HG03571 (cell line): ENCODE measurements around the gene YIF1B.
A peak's percentile ranks its signal among the peaks of the same experiment; 100 is the strongest.

ENCODE experiments used
- ATAC-seq: cut with Tn5 transposase; IDR thresholded peaks from one replicate; pipeline ENCODE4 v1.9.1; 2021; ENCODE audit not compliant: unreplicated experiment

Gene YIF1B

DNA sequence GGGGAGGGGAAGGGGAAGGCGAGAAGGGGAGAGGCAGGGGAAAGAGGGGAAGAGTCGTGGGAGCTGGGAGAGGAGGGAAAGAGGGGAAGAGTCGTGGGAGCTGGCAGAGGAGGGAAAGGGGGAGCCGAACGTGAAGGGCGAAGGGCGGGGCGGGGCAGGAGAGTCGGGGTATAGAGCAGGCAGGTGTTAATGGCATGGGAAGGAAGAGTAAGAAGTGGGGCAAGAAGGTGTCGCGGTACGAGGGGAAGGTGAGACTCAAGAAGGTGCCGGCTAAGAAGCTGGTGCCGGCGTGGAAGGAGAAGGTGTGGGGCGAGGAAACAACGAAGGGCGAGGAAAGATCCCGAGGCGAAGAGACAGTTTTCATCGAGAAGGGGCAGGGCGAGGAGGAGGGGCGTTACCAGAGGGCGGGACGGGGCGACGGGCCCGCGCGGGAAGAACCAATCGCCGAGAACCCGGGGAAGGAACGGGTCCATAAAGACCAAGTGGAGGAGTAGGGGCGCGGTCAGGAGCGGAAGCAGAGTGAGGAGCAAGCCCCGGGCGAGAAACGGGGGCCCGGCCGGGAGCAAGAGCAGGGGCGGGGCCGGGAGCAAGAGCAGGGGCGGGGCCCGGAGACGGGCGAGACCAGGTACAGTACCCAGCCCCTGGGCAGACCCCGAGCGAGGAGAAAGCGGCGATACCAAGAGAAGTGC, 20.3 kb upstream of the YIF1B start:
- peak; percentile 54 for ATAC-seq

DNA sequence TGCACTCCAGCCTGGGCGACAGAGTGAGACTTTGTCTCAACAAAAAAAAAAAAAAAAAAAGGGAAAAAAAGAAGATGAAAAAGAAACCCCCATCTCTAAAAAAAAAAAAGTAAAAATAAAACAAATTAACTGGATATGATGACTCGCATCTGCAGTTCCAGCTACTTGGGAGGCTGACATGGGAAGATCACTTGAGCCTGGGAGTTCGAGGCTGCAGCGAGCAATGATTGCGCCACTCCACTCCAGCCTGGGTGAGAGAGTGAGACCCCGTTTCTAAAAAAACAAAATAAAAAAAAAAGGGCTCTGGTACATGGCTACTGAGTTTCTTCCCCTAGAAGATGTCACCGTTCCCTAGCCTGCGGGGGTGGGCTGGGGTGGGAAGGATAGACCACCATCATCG, 17.5 kb upstream of the YIF1B start:
- ATAC-seq, result no peak

DNA sequence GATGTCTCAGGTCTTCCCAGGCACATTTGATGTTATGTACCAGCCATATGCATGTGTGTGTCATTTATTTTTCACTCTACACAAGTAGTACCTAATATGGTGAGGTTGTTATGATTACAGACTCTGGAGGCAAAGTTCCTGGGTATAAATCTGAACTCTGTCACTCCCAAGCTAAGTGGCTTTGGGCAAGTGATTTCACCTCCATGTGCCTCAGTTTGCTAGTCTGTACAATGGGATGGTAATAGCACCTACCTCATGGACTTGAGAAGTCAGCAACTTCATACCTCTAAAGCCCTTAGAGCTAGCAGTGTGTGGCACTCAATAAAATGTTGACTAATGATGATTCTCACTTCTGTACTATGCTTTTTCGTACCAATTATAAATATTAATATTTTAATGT, 16.0 kb upstream of the YIF1B start:
- ATAC-seq, result no peak

DNA sequence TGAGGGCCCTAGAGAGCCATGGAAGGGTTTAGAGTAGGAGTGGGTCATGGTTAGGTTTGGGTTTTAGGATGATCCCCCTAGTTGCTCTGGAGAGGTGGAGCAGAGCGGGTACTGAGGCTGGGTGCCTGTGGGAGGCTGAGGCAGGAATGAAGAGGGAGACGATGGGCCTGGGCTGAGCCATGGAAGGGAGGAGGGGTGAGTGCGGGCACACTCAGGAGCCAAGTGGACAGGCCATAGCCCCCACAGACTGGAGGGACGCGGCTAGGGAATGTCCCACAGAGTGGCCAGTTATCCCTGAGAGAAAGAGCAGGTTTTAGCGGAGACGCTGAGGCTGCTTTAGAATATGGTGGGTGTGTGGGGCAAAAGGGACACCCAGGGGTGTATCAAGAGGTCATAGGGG, 13.9 kb upstream of the YIF1B start:
- ATAC-seq, result no peak

DNA sequence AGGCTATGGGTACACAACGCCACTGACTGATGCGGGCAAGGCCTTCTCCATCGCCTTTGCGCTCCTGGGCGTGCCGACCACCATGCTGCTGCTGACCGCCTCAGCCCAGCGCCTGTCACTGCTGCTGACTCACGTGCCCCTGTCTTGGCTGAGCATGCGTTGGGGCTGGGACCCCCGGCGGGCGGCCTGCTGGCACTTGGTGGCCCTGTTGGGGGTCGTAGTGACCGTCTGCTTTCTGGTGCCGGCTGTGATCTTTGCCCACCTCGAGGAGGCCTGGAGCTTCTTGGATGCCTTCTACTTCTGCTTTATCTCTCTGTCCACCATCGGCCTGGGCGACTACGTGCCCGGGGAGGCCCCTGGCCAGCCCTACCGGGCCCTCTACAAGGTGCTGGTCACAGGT, 10.8 kb upstream of the YIF1B start:
- no peak for ATAC-seq

DNA sequence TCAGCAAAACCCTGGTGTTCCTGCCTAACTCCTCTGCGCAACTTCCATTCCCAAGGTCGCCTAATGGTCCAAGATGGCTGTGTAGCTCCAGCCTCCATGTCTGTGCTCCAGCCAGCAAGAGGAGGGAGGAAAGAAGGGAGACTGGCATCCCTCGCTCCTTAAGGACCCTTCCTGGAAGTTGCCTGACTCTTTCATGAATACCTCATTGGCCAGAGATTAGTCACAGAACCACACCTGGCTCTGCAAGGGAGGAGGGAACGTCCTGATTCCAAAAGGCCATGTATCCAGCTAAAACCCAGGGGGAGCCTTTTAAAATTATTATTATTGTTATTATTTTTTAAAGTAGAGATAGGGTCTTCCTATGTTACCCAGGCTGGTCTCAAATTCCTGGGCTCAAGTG, 8.7 kb upstream of the YIF1B start:
- ATAC-seq, result no peak

DNA sequence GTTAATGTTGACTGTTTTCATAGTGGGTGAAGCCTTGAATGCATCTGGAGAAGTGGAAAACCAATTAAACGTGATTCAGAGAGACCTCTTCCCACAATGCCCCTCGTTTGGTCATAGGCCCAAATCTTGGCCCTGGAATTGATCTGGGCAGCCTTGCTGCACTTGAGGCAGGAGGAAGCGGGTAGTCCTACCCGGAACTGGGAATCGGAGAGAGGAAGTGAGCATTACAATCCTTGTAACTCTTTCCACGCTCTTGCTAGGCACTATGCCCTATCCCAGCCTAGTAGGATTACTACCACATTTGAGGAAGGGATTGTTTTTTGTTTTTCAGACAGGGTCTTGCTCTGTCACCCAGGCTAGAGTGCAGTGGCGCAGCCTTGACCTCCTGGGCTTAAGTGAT, 7.5 kb upstream of the YIF1B start:
- ATAC-seq, result no peak

DNA sequence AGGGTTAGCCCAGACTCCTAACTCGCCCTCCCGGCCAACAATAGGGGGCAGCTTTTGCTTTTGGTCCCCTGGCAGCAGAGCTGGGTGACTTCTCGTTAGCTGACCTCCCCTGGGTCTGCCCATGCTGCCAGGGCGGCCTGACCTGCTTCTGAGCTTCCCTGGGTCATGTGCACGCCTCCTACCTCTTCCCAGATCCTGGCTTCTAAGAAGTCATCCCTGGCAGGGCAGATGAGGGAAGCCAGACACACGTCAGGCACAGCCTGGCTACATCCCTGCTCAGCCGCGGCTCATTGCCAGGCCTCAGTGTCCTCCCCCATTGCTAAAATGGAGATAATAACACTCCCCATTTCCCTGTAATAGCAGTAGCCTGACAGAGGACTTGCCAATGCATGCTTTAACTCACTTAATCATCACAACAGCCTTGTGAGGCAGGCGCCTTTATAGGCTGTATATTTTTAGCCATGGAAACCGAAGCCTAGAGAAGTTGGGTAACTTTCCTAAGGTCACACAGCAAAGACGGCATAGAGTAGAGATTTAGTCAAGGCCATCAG, 6.0 kb upstream of the YIF1B start:
- no peak for ATAC-seq

DNA sequence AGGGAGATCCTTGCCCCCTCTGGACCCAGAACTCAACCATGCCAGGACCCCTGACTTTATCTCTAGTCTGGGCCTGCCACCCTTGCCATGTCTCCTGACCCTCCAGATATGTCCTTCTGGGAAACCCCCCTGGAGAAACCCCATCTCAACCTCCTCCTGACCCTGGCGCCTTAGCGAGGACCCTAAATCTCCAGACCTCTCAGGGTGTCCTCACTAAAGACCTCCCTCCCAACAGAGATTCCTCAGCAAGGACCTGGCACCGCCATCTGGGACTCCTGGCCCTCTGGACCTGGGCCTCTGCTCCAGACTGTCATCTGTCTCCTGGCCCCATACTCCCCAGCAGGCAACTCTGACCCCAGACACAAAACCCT, 5.2 kb upstream of the YIF1B start:
- ATAC-seq, result no peak

DNA sequence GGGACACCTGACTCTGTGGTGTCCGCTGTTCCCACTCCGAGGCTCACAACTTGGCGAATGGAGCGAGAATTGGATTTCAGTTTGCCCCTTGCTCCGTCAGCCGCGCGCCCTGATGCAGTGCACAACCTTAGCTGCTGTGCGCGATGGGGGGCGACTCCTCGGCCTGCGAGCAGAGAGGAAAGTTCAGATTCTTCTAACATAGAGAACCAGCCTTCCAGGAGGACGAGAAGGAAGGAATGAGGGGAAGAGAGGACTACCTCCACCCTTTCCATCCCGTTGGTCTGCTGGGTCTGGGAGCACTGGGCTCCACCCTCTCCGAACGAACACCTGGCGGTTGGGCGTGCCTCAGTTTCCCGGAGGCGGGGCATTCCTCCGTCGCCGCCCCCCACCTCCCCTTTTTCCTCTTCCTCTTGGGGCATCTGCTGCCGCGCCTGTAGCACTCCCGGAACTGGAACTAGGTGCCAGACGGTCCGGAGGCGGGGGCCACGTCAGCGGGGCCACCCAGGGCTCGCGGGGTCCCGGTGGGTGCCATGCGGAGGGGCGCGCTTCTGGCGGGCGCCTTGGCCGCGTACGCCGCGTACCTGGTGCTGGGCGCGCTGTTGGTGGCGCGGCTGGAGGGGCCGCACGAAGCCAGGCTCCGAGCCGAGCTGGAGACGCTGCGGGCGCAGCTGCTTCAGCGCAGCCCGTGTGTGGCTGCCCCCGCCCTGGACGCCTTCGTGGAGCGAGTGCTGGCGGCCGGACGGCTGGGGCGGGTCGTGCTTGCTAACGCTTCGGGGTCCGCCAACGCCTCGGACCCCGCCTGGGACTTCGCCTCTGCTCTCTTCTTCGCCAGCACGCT, 3.9 kb upstream of the YIF1B start, which contains the start of gene KCNK6:
Gene KCNK6, plus strand, starts transcription at position 425 of the 838 bp plus-strand sequence. Its CDS starts 106 bp downstream, at position 531.
- no peak for ATAC-seq

DNA sequence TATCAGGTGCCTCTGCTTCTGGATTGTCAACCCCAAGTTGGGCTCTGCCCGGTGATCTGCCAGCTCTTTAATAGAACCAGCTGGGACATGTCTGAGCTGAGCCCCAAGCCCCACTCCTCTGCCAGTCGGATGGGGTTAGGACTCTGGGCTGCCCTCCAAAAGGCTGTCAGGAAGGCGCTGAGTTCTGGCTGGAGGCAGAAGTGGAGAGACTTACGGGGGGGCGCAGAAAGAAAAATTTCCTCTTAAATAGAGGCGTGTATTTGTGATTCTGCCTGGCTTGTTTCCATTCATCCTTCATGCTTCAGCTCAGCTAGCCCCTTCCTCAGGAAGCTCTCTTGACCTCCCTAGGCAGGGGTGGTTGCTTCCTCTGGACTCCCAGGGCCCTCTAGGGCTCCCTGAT, 2.9 kb upstream of the YIF1B start:
- no peak for ATAC-seq

DNA sequence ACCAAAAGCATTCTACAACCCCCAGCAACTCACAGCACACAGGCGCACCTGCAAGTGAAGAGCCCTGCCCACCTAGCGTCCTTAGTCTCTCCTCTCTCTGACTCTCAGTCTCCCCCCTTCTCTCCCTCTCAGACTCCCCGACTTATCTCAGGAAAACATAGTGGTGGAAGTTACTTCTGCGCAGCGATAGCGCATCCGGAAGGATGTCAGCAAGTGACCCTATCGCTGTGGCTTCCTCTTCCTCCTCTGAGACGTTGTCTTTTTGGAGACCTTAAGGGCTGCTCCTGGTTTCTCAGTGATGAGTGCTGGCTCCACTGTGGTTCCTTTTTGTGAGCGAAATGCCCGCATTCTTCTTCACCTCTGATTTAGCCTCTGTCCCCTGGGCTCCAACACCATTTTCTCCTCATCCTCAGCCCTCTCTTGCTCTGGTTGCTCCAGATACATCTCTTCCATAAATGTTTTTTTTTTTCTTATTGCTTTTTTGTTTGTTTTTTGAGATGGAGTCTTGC, 1.4 kb upstream of the YIF1B start:
- no peak for ATAC-seq

DNA sequence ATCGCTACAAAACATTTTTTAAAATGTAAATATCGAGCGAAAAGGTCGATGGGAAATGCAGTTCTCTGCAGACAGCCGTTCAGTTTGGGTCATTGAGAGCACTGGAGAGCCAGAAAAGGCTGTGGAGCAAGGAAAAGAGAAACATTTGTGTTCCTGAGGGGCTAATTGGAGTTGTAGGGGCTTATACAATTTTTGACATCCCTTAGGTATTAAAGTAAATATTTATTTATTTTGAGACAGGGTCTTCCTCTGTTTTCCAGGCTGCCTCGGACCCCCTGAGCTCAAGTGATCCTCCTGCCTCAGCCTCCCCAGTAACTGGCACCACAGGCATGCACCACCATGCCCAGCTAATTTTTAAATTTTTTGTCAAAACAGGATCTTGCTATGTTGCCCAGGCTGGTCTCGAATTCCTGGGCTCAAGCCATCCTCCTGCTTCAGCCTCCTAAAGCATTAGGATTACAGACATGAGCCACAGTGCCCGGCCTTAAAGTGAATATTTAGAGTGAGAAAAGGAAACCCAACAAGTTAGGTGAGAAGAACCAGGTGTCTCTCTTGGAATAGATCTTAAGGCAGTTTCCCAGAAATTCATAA, 825 bp upstream of the YIF1B start:
- no peak for ATAC-seq

DNA sequence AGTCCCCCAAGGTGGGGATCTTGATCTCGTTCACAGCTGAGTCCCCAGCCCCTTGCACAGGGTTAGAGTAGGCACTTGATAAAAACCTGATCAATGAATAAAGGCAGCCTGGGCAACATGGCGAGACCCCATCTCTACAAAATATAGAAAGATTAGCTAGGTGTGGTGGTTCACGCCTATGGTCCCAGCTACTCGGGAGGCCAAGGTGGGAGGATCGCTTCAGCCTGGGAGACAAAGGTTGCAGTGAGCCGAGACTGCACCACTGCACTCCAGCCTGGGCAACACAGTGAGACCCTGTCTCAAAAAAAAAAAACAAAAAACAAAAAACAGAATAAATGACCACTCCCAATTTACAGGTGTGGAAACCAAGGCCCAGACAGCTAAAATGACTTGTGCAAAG, 4.8 kb downstream of the YIF1B start:
- no peak for ATAC-seq

DNA sequence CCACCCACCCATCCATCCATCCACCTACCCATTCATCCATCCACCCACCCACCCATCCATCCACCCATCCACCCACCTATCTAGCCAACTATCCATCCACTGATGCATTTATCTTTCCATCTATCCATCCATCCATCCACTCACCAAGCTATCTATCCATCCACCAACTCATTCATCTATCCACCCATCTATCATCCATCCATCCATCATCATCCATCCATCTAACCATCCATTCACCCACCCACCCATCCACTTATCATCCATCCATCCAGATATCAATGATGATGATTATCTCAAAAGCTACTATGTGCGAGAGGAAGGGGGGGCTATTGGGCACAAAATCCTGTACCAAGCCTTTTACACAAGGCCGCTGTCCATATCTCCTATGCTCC, 5.5 kb downstream of the YIF1B start:
- ATAC-seq, result no peak

DNA sequence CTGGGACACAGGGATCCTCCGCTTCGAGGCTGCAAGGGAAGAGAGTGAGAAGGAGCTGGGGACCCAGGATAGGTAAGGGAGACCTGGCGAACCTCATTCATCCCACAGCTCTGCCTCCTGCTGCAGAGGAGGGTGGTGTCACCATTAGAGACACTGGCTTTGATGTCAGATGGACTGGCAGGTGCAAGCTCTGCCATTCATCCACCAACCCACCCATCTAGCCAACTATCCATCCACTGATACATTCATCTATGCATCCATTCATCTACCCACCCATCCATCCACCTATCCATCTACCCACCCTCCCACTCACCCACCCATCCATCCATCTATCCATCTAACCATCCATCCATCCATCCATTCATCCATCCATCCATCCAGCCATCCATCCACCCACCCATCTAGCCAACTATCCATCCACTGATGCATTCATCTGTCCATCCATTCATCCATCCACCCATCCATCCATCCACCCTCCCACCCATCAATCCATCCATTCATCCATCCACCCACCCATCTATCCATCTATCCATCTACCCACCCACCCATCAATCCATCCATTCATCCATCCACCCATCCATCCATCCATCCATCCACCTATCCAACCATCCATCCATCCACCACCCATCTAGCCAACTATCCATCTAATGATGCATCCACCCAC, 6.0 kb downstream of the YIF1B start:
- ATAC-seq, result no peak

DNA sequence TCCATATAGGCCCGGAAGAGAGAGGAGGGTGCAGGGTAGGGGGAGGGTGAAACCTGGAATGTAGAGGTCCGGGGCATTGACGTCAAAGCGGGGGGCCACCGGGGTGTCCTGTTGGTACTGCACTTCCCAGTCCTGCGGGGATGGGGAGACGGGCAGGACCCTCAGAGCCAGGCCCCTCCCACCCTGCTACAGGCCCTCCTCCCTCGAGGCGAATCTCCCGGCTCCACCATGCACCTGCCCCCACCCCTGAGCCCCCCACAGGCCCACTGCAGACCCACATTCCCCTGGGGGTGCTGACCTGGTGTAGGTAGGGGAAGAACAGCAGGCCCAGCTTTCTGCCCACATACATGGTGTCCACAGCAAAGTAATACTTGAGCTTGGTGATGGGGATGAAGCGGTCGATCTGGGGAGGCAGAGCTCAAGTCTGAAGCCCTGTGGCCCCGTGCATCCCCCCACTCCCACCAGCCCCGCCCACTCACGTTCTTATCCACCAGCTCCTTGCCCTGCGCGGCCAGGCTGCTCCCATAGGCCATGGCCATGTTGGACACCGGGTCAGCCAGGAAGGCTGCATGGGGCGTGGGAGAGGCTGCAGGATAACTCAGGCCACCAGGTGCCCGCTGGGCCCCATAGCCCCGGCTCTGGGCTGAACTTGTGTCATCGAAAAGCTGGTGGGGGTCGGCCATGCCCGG, 6.7 kb downstream of the YIF1B start:
- no peak for ATAC-seq

DNA sequence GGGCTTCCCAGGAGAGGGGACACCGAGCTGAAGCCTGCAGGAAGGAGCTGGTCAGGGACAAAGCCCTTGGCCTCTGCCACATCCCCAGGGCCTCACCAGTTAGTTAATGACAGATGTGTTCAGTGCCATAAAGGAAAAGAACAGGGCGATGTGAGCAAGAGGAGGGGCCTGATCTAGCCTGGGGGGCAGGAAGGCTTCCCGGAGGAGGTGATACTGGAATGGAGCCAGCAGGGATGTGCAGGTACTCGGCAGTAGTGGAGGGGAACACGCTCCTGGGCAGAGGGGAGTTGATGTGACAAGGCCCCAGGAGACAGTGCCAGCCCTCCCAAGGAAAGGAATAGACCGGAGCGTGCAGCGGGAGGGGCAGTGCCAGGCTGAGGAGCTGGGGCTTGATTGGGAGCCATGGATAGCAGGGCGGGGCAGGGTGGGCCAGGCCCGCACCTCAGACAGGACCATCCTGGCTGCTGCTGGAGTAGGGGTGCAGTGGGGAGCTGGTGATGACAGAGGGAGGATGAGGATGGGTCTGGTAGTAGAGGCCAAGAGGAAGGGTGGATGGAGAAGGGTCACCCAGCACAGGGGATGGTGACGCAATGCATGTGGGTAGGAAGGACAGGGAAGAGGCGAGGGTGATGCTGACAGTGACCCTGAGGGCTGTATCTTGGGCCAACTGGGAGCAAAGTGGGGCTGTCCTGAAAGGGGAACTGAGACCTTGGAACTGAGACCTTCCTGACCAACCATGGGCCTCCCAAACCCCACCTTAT, 7.6 kb downstream of the YIF1B start:
- no peak for ATAC-seq

DNA sequence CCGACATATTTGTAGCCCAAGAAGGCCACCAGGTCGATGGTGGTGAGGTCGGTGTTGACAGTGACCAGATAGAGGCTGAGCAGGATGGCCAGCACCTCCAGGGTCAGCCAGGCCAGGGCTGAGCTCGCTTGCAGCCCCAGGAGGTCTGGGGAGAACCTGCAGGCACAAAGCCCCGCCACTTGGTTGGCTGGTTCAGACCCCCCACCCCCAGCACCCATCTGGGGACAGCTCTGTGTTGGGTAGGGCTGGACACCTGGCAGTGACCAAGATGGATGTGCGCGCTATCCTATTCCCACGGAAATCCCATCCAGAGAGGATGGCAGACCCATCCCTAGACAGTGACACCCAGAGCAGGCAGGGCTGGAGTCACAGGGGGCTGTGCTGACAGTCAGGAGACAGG, 8.2 kb downstream of the YIF1B start:
- ATAC-seq, result no peak

DNA sequence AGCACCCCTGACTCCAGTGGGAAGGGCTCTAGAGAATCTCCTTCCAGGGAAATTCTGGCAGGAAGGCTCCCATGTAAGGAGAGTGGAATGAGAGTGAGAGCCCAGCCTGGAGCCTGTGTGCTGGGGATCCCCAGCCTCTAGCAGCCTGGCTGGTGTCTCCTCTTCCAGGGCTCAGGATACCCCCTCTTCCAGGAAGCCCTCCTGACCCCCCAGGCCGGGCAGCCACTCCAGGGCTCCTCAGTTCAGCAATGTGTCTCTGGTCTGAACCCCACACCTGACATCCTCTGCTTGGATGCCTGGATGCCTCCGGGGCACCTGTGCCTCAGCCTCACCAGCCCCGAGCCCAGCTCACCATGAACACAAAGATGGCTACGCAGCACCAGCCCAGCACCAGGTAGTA, 8.7 kb downstream of the YIF1B start:
- no peak for ATAC-seq
